ENCODE data around the gene ZFPL1. TPM values are rescaled to one million over a fixed set of nuclear protein-coding genes. Genes with fewer than 3 reads are reported as not detected.

The ZFPL1 gene
- total and polyA plus RNA-seq, 9 of the 15 experiments (the other 6 are each of a cell fraction or from before 2014, with no cell fraction given) = 3.7 to 37.5 (median 22.7) TPM

DNA sequence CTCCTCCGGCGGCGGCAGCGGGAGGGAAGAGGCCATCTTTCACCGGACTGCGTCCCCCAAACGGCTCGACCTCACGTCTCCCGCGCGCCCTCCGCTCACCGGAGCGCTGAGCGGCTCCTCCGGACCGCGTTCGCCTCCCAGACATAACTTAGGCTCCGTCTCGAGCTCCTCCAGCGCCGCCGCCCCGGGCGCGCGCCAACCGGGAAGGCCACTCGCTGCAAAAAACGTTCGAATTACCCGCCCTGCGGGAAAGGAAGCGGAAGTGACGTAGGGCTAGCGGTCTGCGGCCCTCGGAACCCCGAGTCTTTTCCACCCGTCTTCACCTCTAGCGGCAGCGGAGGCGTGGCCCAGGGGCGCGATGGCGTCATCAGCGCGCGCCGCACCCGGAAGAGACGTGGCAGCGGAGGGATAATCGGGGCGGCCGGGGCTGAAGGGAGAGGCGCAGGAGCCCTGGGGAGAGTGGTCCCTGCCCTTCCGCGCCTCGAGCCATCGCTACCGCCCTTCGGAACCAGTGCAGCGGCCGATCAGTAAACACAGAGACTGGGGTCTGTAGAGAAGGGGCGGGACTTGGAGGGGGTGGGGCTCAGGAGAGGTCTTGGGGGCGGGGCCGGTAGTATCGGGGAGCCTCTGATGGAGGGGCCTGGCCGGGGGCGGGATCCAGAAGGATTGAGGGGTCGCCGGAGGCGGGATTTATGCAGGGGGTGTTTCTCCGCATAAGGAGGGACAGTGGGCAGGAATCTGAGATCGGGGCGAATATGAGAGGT is at the start of gene ZFPL1, which contains the start of gene CDCA5 (continued):
- peak; percentile 78 to 99; a peak in 3 of 4 replicates for TF ChIP-seq SIN3A (IDR thresholded peaks at IDR 0.05; ENCODE audit: borderline replicate concordance in 2 of 2, control insufficient read depth in 1 of 2, low read depth in 2 of 2, low read length in 2 of 2)
- peak; percentile 96 for TF ChIP-seq POLR2G (IDR thresholded peaks at IDR 0.05; ENCODE audit: low read depth, low read length)
- peak; percentile 97 for TF ChIP-seq PHF8 (IDR thresholded peaks at IDR 0.05; ENCODE audit: borderline replicate concordance, low read length)
- TF ChIP-seq HDGF (IDR thresholded peaks at IDR 0.05) = no peak
- no peak; the same call in 1 of the 2 replicates for TF ChIP-seq ZBTB1 (CRISPR knock-in tag; IDR thresholded peaks at IDR 0.05; ENCODE audit: borderline replicate concordance, low read depth)
- 0 out of 2 replicates have a peak, but pooled peaks have one; percentile 21 for TF ChIP-seq ZNF449 (CRISPR knock-in tag; IDR thresholded peaks at IDR 0.05)
- TF ChIP-seq, protein P1, sequence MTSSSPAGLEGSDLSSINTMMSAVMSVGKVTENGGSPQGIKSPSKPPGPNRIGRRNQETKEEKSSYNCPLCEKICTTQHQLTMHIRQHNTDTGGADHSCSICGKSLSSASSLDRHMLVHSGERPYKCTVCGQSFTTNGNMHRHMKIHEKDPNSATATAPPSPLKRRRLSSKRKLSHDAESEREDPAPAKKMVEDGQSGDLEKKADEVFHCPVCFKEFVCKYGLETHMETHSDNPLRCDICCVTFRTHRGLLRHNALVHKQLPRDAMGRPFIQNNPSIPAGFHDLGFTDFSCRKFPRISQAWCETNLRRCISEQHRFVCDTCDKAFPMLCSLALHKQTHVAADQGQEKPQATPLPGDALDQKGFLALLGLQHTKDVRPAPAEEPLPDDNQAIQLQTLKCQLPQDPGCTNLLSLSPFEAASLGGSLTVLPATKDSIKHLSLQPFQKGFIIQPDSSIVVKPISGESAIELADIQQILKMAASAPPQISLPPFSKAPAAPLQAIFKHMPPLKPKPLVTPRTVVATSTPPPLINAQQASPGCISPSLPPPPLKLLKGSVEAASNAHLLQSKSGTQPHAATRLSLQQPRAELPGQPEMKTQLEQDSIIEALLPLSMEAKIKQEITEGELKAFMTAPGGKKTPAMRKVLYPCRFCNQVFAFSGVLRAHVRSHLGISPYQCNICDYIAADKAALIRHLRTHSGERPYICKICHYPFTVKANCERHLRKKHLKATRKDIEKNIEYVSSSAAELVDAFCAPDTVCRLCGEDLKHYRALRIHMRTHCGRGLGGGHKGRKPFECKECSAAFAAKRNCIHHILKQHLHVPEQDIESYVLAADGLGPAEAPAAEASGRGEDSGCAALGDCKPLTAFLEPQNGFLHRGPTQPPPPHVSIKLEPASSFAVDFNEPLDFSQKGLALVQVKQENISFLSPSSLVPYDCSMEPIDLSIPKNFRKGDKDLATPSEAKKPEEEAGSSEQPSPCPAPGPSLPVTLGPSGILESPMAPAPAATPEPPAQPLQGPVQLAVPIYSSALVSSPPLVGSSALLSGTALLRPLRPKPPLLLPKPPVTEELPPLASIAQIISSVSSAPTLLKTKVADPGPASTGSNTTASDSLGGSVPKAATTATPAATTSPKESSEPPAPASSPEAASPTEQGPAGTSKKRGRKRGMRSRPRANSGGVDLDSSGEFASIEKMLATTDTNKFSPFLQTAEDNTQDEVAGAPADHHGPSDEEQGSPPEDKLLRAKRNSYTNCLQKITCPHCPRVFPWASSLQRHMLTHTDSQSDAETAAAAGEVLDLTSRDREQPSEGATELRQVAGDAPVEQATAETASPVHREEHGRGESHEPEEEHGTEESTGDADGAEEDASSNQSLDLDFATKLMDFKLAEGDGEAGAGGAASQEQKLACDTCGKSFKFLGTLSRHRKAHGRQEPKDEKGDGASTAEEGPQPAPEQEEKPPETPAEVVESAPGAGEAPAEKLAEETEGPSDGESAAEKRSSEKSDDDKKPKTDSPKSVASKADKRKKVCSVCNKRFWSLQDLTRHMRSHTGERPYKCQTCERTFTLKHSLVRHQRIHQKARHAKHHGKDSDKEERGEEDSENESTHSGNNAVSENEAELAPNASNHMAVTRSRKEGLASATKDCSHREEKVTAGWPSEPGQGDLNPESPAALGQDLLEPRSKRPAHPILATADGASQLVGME (CRISPR knock-in tag; IDR thresholded peaks at IDR 0.05) = 0 out of 2 replicates have a peak, but pooled peaks have one; percentile 53
- no peak for TF ChIP-seq ESRRB (CRISPR knock-in tag; IDR thresholded peaks at IDR 0.05; ENCODE audit: borderline replicate concordance)
- TF ChIP-seq NR1H2 (CRISPR knock-in tag; IDR thresholded peaks at IDR 0.05) = peak; percentile 96; the same call in 1 of the 2 replicates
- TF ChIP-seq, protein P2, sequence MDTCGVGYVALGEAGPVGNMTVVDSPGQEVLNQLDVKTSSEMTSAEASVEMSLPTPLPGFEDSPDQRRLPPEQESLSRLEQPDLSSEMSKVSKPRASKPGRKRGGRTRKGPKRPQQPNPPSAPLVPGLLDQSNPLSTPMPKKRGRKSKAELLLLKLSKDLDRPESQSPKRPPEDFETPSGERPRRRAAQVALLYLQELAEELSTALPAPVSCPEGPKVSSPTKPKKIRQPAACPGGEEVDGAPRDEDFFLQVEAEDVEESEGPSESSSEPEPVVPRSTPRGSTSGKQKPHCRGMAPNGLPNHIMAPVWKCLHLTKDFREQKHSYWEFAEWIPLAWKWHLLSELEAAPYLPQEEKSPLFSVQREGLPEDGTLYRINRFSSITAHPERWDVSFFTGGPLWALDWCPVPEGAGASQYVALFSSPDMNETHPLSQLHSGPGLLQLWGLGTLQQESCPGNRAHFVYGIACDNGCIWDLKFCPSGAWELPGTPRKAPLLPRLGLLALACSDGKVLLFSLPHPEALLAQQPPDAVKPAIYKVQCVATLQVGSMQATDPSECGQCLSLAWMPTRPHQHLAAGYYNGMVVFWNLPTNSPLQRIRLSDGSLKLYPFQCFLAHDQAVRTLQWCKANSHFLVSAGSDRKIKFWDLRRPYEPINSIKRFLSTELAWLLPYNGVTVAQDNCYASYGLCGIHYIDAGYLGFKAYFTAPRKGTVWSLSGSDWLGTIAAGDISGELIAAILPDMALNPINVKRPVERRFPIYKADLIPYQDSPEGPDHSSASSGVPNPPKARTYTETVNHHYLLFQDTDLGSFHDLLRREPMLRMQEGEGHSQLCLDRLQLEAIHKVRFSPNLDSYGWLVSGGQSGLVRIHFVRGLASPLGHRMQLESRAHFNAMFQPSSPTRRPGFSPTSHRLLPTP (IDR thresholded peaks at IDR 0.05; ENCODE audit: borderline replicate concordance, extremely low read depth, insufficient read length) = no peak
- no peak for TF ChIP-seq NFE2 (IDR thresholded peaks at IDR 0.05; ENCODE audit: low read depth)
- TF ChIP-seq, protein P3, sequence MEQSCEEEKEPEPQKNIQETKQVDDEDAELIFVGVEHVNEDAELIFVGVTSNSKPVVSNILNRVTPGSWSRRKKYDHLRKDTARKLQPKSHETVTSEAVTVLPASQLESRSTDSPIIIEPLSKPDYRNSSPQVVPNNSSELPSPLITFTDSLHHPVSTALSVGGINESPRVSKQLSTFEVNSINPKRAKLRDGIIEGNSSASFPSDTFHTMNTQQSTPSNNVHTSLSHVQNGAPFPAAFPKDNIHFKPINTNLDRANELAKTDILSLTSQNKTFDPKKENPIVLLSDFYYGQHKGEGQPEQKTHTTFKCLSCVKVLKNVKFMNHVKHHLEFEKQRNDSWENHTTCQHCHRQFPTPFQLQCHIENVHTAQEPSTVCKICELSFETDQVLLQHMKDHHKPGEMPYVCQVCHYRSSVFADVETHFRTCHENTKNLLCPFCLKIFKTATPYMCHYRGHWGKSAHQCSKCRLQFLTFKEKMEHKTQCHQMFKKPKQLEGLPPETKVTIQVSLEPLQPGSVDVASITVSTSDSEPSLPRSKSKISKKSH (CRISPR knock-in tag; IDR thresholded peaks at IDR 0.05) = no peak
- TF ChIP-seq SRSF9 (IDR thresholded peaks at IDR 0.05; ENCODE audit: borderline replicate concordance, low read depth, low read length) = no peak
- TF ChIP-seq KAT7 (CRISPR knock-in tag; IDR thresholded peaks at IDR 0.05; ENCODE audit: borderline replicate concordance) = peak; percentile 84; the same call in 1 of the 2 replicates

Measured in K562 (cell line).